Measurements from ENCODE around the gene FCER2.

- TF ChIP-seq CTCF (IDR thresholded peaks at IDR 0.05; ENCODE audit: borderline replicate concordance, extremely low read depth, low read length, poor library complexity, severe bottlenecking) (no peak), EZH2 (IDR thresholded peaks at IDR 0.05; ENCODE audit: borderline replicate concordance, low read depth, low read length, severe bottlenecking) (no peak)
Measured at GRCh38 chr19:7654401-7654800, 47.5 kb downstream of the FCER2 start.
